Upper lobe of left lung (tissue), 6 donors: ENCODE data around the gene RAMP3. TPM values are rescaled to one million over a fixed set of nuclear protein-coding genes. Genes with fewer than 3 reads are reported as not detected.
A peak's percentile ranks its signal among the peaks of the same experiment; 100 is the strongest.

Experiments
- ATAC-seq, 2 donors: fragments of 200-7000 bp; cut with Tn5 transposase; one replicate each; pipeline ENCODE4 v1.9.1; 2022; ENCODE audit warnings: mild to moderate bottlenecking in 2 of 2, moderate library complexity in 2 of 2; ENCODE audit not compliant: low FRiP score in 2 of 2
- DNase-seq, 2 donors: peaks; one replicate each; pipeline ENCODE4 v3.0.0-alpha.2; 2019 to 2020
- H3K27ac ChIP-seq, 4 donors: fragments of 200-600 bp; sonication (generic); one replicate each; pipeline ENCODE4 v1.5.1; 2016 to 2019
- H3K27me3 ChIP-seq, 4 donors: fragments of 200-600 bp; sonication (generic); one replicate each; pipeline ENCODE4 v1.5.1; 2017 to 2019
- H3K36me3 ChIP-seq, 4 donors: fragments of 200-600 bp; sonication (generic); one replicate each; pipeline ENCODE4 v1.5.1; 2016 to 2019
- H3K4me1 ChIP-seq, 4 donors: fragments of 200-600 bp; sonication (generic); one replicate each; pipeline ENCODE4 v1.5.1; 2018 to 2019
- H3K4me3 ChIP-seq, 4 donors: fragments of 200-600 bp; sonication (generic); one replicate each; pipeline ENCODE4 v1.5.1; 2017 to 2019; ENCODE audit warnings: mild to moderate bottlenecking in 2 of 4, moderate library complexity in 1 of 4
- H3K9me3 ChIP-seq, 4 donors: fragments of 200-600 bp; sonication (generic); one replicate each; pipeline ENCODE4 v1.5.1; 2018 to 2019
- EP300 ChIP-seq, 4 donors: sonication (generic); formaldehyde crosslinking; IDR thresholded peaks; one replicate each; pipeline ENCODE4 v1.5.1; 2017; ENCODE audit warnings: antibody characterized with exemption in 4 of 4, control low read depth in 2 of 4
- POLR2A ChIP-seq, 4 donors: fragments of 450-650 bp; IDR thresholded peaks; one replicate each; pipeline ENCODE4 v1.5.1; 2016 to 2017; ENCODE audit warnings: antibody characterized with exemption in 4 of 4, mild to moderate bottlenecking in 2 of 4
- POLR2AphosphoS5 ChIP-seq, 2 donors: sonication (generic); formaldehyde crosslinking; IDR thresholded peaks; one replicate each; pipeline ENCODE4 v1.5.1; 2017; ENCODE audit warnings: antibody characterized with exemption in 2 of 2
- WGBS, 2 donors: methylation state at CpG; one replicate each; pipeline ENCODE4 v1.1.5; 2017 to 2018; 5-methylcytosine and 5-hydroxymethylcytosine counted together
- total RNA-seq, 6 donors: library from RNA; depleted of rRNA in 4 of 6; stranded (reverse); fragments of >200 nt in 4 of 6; gene quantifications; one replicate each; pipeline versions ENCODE4 v1.1.0 to v1.2.1, GENCODE V29; 2016 to 2021
- TF ChIP-seq, protein P1 (sequence below), 6 experiments: fragments of 450-650 bp in 4 of 6; fragments of 200-600 bp in 2 of 6; sonication (generic) in 2 of 6; IDR thresholded peaks; one replicate each; pipeline ENCODE4 v1.5.1; 2016 to 2019; ENCODE audit warnings: antibody characterized with exemption in 6 of 6
- donor health status: DM: no; HTN: no; CAD: no; lungs with moderate emphysema.
- donor health status: DM: no; HTN: yes; CAD: no; lungs with severe emphysema.

Gene RAMP3
- total RNA-seq, 6 donors from 2014 or later, result 33.5 to 306 (median 88.1) TPM

DNA sequence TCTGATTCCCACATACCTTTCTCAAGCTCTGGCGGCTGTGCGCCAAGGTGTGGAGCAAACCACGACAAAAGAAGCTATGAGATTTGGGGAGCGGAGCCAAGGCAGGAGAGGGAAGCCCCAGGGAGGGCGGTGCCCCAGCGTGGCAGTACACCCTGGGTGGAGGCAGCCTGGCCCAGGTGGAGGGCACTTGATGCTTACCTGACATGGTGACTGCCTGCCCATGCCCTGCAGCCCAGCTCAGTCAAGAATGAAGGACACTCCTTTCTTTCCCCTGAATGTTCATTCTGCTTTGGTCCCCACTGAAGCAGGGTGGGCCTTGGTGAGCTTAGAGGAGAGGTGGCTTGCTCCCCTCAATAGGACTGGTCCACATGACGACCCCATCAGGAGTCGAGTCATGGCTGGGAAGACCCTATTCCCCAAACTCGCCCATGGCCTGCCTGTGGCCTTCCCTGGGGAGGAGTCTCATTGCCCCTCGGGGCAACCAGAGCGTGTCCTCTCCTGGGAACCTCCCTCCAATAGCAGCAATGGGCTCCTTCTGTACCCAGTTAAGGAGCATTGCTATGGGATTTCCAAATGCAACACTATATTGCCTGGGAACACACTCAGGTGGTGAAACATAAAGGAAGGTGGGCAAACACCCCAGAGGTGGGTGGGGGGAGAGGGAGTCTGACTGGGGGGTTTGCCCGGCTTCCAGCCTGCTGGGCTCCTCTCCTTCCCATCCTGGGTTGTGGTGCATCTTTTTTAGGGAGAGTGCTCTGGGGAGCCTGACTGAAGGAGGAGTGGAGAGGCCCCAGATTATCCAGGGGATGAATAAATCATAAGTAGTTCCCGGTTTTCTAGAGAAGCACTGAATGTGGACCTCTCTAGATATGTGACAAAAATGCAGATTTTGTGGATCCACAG lies 22.7 kb downstream of the RAMP3 start:
- WGBS, 2 donors, result 84 to 87% methylated on average over 8 to 13 of the region's 13 CpGs
- peak in 1 of 2 donors; percentile 18 for DNase-seq
- peaks cover 0 to 37% (median 0%) of the 10 kb centered on the region in 4 donors for H3K36me3 ChIP-seq
- no peak for ATAC-seq
- no peak overlapping the region for H3K4me3 ChIP-seq
- no peaks in the 10 kb centered on the region for H3K9me3 ChIP-seq
- TF ChIP-seq POLR2AphosphoS5 (IDR thresholded peaks at IDR 0.05) (no peak), EP300 (IDR thresholded peaks at IDR 0.05) (no peak), POLR2A (IDR thresholded peaks at IDR 0.05) (no peak)
- TF ChIP-seq, protein P1, sequence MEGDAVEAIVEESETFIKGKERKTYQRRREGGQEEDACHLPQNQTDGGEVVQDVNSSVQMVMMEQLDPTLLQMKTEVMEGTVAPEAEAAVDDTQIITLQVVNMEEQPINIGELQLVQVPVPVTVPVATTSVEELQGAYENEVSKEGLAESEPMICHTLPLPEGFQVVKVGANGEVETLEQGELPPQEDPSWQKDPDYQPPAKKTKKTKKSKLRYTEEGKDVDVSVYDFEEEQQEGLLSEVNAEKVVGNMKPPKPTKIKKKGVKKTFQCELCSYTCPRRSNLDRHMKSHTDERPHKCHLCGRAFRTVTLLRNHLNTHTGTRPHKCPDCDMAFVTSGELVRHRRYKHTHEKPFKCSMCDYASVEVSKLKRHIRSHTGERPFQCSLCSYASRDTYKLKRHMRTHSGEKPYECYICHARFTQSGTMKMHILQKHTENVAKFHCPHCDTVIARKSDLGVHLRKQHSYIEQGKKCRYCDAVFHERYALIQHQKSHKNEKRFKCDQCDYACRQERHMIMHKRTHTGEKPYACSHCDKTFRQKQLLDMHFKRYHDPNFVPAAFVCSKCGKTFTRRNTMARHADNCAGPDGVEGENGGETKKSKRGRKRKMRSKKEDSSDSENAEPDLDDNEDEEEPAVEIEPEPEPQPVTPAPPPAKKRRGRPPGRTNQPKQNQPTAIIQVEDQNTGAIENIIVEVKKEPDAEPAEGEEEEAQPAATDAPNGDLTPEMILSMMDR (IDR thresholded peaks at IDR 0.05), result no peak
- no peaks in the 10 kb centered on the region for H3K27me3 ChIP-seq
- H3K4me1 ChIP-seq, result peaks cover 0 to 2% (median under 1%) of the 10 kb centered on the region in 4 donors
- no peak overlapping the region for H3K27ac ChIP-seq

DNA sequence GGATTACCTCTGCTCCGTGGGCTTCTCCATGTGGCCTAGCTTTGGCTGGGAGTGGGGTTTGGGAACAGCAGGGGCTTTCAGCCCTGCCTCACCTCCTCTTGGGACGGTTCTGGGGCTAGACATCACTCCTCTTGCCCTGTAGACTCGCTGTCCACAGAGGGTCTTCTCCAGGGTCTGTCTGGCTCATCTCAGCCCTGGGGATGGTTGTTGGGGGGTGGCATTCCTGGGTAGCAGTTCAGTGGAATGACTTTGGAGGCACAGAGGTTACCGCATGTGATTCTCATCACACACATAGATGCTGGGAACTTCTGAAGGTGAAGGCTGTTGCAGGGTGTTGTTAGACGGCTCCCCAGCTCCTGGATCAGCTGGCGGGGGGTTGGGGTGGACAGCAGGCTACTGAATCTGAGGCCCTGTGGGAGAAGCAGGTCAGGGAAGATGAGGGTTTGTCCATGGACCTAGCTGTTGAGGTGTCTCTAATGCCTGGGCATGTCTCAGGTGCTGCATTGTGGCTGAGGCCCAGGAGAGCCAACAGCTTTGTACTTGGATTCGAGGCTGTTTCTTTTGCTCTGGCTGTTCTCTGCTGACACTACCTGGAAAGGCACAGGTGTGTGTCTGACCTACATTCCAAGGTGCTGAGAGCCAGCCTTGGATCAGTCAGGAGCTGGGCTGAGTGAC lies 23.8 kb downstream of the RAMP3 start:
- Histone ChIP-seq H3K36me3 (peaks cover 0 to 42% (median 0%) of the 10 kb centered on the region in 4 donors), H3K4me1 (no peaks in the 10 kb centered on the region), H3K4me3 (no peak overlapping the region), H3K27ac (no peak overlapping the region), H3K27me3 (no peaks in the 10 kb centered on the region), H3K9me3 (no peaks in the 10 kb centered on the region)
- 87 to 100% methylated on average over 5 to 7 of the region's 7 CpGs for WGBS, 2 donors
- ATAC-seq (no peak), DNase-seq (peak in 1 of 2 donors; percentile 14)
- TF ChIP-seq POLR2A (IDR thresholded peaks at IDR 0.05) (no peak), POLR2AphosphoS5 (IDR thresholded peaks at IDR 0.05) (no peak), EP300 (IDR thresholded peaks at IDR 0.05) (no peak)
- TF ChIP-seq, protein P1 (IDR thresholded peaks at IDR 0.05), result no peak

DNA sequence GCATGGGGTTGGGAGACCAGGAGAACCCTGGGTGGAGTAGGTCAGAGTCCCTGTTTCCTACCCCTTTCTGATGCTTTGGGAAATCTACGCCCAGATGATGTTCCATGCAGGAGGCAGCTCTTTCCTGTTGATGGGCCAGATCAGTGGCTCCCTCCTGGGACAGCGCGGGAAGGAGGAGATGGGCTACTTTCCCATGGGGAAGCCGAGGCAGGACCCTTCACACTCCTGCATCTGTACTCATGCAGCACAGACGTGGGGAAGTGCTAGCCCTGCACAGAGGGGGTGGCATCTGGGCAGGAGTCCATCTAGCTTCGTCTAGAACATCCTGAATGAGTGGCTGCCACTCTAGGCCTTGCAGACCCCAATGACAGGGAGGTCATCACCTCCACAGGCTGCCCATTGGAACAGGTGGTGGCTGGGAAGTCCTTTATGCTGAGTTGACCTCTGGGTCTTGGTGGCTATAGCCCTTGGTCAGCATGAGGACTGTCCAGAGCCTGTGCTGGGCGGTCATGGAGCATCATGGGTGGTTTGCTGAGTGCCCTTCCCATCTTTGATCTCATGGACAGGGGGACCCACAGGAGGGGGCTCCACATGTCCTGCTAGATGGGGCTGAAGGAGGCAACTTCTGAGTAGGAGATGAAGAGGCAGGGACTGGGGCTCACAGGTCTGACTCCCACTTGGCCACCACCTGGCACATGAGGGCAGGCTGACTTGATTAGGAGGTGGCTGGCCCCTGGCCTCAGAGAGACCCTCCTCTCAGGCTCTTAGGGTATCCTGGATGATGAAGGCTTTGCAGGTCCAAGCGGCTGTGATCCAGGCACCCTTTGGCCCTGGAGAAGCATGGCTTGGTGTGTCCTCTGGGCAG lies 24.6 kb downstream of the RAMP3 start:
- H3K4me1 ChIP-seq, result no peaks in the 10 kb centered on the region
- no peaks in the 10 kb centered on the region for H3K9me3 ChIP-seq
- DNase-seq (peak in 1 of 2 donors; percentile 19), ATAC-seq (no peak)
- 79 to 80% methylated on average over 4 to 7 of the region's 8 CpGs for whole genome bisulfite sequencing, 2 donors
- peaks cover 0 to 50% (median 0%) of the 10 kb centered on the region in 4 donors for H3K36me3 ChIP-seq
- TF ChIP-seq, protein P1 (IDR thresholded peaks at IDR 0.05), result no peak
- TF ChIP-seq POLR2A (IDR thresholded peaks at IDR 0.05), result no peak
- no peak for TF ChIP-seq EP300 (IDR thresholded peaks at IDR 0.05)
- no peak for TF ChIP-seq POLR2AphosphoS5 (IDR thresholded peaks at IDR 0.05)
- no peak overlapping the region for H3K4me3 ChIP-seq
- peak overlapping the region in 2 of 4 donors; percentile 8 to 11 for H3K27ac ChIP-seq
- H3K27me3 ChIP-seq, result no peaks in the 10 kb centered on the region

DNA sequence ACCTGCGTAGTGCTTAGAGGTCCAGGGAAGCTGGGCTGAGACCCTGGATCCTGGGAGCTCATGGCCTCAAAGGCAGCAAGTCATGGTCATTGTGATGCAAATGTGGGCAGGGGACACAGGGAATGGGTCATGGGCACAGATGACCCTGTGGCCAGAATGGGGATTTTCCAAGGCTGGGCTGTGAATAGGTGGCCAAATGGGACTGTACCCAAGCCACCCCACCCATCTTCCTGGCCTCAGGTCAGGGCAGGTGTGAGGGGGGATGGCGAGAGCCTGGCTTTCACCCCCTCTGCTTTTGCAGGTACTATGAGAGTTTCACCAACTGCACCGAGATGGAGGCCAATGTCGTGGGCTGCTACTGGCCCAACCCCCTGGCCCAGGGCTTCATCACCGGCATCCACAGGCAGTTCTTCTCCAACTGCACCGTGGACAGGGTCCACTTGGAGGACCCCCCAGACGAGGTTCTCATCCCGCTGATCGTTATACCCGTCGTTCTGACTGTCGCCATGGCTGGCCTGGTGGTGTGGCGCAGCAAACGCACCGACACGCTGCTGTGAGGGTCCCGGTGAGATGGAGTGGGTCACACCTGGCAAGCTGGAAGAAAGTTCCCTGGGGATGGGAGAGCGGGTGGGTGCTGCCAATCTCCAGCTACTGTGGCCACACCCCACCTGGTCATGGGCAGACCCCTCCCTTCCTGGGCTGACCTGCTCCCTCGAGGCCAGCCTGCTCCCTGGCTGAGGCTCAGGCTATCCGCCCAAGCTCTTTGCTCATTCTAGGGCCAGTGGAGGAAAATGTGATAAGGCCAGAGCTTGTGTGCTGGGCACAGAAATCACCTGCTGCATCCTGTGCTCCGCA lies 25.5 kb downstream of the RAMP3 start:
- H3K27me3 ChIP-seq, result no peaks in the 10 kb centered on the region
- no peak for ATAC-seq
- H3K4me1 ChIP-seq, result no peaks in the 10 kb centered on the region
- TF ChIP-seq EP300 (IDR thresholded peaks at IDR 0.05) (no peak), POLR2A (IDR thresholded peaks at IDR 0.05) (no peak), POLR2AphosphoS5 (IDR thresholded peaks at IDR 0.05) (no peak)
- TF ChIP-seq, protein P1 (IDR thresholded peaks at IDR 0.05), result no peak
- H3K27ac ChIP-seq, result peak overlapping the region in 3 of 4 donors; percentile 8 to 67 (median 18)
- peak in 1 of 2 donors; percentile 15 for DNase-seq
- H3K36me3 ChIP-seq, result peaks cover 0 to 57% (median 0%) of the 10 kb centered on the region in 4 donors
- no peaks in the 10 kb centered on the region for H3K9me3 ChIP-seq
- H3K4me3 ChIP-seq, result no peak overlapping the region
- WGBS, 2 donors, result 89% methylated on average over 18 to 21 of the region's 21 CpGs
